Measurements from ENCODE around the gene RAD9A.

RAD9A gene

DNA sequence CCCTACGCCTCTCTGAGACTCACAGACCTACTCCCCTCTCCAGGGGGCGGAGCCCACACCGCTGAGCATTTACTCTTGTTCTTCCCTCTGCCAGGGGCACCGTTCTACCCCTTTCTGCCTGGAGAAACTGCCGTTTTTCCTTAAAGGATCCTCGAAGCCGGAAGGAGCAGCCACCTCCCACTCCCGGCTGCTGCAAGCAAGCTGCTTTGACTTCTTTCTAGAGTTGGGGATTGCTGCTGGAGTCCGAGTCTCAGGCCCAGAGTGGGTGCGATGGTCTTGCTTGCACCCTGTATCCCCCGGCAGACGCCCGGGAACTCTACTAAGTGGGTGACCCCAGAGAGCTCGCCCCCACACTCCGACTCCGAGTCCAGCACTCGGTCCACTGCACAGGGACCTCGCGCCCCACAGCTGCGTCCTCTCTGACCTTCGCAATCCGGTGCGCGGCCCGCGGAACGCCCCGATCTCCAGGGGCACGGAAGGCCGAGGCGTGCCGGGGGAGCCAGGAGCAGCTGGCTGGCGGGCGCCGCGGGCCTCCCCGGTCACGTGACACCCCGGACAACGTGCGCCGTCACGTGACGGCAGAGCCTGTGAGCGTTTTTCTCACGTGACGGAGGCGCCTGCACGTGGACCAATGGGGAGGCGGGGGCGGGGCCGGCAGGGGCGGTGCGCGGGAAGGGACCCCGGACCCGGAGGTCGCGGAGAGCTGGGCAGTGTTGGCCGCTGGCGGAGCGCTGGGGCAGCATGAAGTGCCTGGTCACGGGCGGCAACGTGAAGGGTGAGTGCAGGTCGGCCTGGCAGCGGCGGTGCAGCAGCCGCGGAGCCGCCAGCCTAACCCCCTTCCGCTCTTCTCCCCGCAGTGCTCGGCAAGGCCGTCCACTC, at the start of gene RAD9A:
Gene RAD9A (plus strand): TSS at position 683 of the 879 bp plus-strand sequence. CDS start 59 bp downstream, at position 742.
- DNase-seq (ENCODE audit: low read depth in 2 of 3, low spot score in 2 of 3) = peak; percentile 84 to 91 (median 85)

- no peak for DNase-seq (ENCODE audit: low read depth in 2 of 3, low spot score in 2 of 3)
Observed at GRCh38 chr11:67344264-67344663, 47.5 kb upstream of the RAD9A start.

GRCh38 chr11:67345247-67345919, 46.4 kb upstream of the RAD9A start:
- no peak for DNase-seq (ENCODE audit: low read depth in 2 of 3, low spot score in 2 of 3)

GRCh38 chr11:67345920-67346819, 45.6 kb upstream of the RAD9A start:
- DNase-seq (ENCODE audit: low read depth in 2 of 3, low spot score in 2 of 3) = no peak

GRCh38 chr11:67347964-67348749, 43.6 kb upstream of the RAD9A start:
- no peak for DNase-seq (ENCODE audit: low read depth in 2 of 3, low spot score in 2 of 3)

DNA sequence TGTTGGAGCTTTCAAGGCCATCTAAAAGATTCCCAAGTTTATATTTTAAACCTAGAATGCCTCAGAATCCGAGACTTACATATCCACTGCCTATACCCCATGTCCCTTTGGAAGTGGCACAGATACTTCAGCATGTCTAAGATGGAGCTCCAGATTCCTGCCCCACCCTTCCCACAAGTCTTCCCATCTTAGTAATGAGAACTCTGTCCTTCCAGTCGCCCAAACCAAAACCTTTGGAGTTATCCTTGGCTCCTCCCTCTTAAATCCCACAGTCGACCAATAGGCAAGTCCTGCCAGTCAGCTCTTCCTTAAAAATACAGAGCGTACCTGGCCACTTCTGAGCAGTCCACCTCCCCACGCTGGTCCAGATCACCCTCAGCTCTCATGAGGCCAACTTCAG, 42.8 kb upstream of the RAD9A start:
- DNase-seq (ENCODE audit: low read depth in 2 of 3, low spot score in 2 of 3) = no peak

GRCh38 chr11:67349457-67349856, 42.3 kb upstream of the RAD9A start:
- no peak for DNase-seq (ENCODE audit: low read depth in 2 of 3, low spot score in 2 of 3)

- DNase-seq (ENCODE audit: low read depth in 2 of 3, low spot score in 2 of 3) = no peak
Observed at GRCh38 chr11:67349928-67350465, 41.8 kb upstream of the RAD9A start.

- no peak for DNase-seq (ENCODE audit: low read depth in 2 of 3, low spot score in 2 of 3)
Observed at GRCh38 chr11:67351275-67352005, 40.3 kb upstream of the RAD9A start.

GRCh38 chr11:67352546-67353316, 39.1 kb upstream of the RAD9A start:
- DNase-seq (ENCODE audit: low read depth in 2 of 3, low spot score in 2 of 3) = no peak

GRCh38 chr11:67353317-67354074, 38.3 kb upstream of the RAD9A start, which contains the start of gene POLD4:
POLD4 (minus strand) TSS chr11:67353546; CDS start chr11:67353399, 147 bp downstream.
- DNase-seq (ENCODE audit: low read depth in 2 of 3, low spot score in 2 of 3) = peak; percentile 77 to 90 (median 88)

DNA sequence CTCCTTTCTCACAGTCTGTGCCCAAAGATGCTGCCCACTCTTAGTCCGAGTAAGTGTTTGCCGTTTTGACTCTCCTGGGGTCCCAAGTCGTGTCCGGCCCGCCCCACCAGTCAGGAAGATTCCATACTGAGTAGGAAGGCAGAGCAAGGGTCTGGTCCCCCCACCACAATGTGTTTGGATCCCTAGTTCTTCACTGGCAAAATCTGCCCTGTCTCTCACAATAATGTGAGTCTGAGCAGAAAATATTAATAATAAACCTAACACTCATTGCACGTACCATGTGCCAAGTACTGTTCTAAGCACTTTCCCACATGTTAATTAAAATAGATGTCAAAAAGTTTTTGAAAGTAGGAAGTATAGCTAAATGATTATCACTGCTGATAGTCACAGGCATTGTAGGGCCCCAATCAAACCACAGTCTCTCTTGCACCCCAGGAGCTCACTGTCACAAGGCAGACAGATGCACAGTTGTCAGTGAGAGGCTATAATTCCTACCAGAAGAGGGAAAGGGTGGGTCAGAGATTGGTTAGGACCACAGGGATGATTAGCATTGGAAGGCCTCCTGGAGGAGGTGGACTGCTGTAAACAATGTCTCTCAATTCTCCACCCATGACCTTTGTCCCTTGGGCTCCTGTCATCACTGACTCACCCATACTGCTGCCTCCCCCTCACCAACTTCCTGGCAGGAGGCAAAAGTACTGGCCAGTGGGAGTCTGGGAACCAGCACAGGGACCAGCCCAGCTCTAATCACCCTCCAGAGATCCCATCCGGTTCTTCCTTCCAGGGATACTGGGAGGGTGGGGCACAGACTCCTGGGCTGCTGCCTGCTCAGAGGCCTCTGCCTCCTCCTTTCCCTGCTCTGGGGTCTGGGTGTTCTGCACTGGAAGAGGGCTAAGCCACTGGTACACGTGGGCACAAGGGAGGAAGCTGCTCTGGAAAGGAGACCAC, 37.4 kb upstream of the RAD9A start:
- no peak for DNase-seq (ENCODE audit: low read depth in 2 of 3, low spot score in 2 of 3)

- DNase-seq (ENCODE audit: low read depth in 2 of 3, low spot score in 2 of 3) = no peak
Observed at GRCh38 chr11:67355023-67355793, 36.6 kb upstream of the RAD9A start.

GRCh38 chr11:67355794-67356386, 35.9 kb upstream of the RAD9A start:
- DNase-seq (ENCODE audit: low read depth in 2 of 3, low spot score in 2 of 3) = no peak

DNA sequence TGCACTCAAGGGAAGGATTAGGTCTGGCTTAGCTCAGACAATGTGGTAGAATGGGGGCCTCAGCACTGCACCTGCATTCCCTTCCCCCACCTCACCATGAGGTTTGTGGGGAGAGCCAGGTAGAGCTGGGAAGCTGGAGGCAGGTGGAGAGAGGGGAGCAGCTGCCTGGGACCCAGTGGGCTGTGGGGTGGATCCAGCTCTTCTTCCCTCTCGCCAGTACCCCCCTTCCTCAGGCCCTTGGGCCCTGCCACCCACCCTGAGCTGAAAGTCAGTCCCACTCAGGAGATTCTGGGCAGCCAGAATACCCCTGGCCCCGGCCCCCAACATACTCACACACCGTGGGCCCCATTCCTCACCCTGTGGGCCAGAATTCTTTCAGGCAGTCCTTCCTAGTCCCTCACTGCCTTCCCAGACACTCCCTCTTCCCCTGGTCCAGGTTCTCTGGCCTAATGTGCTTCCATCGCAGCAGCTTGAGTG, 35.4 kb upstream of the RAD9A start:
- DNase-seq (ENCODE audit: low read depth in 2 of 3, low spot score in 2 of 3) = no peak
